Measurements from ENCODE around the gene DHX57. TPM values are rescaled to one million over a fixed set of nuclear protein-coding genes. Genes with fewer than 3 reads are reported as not detected.

Gene DHX57, protein sequence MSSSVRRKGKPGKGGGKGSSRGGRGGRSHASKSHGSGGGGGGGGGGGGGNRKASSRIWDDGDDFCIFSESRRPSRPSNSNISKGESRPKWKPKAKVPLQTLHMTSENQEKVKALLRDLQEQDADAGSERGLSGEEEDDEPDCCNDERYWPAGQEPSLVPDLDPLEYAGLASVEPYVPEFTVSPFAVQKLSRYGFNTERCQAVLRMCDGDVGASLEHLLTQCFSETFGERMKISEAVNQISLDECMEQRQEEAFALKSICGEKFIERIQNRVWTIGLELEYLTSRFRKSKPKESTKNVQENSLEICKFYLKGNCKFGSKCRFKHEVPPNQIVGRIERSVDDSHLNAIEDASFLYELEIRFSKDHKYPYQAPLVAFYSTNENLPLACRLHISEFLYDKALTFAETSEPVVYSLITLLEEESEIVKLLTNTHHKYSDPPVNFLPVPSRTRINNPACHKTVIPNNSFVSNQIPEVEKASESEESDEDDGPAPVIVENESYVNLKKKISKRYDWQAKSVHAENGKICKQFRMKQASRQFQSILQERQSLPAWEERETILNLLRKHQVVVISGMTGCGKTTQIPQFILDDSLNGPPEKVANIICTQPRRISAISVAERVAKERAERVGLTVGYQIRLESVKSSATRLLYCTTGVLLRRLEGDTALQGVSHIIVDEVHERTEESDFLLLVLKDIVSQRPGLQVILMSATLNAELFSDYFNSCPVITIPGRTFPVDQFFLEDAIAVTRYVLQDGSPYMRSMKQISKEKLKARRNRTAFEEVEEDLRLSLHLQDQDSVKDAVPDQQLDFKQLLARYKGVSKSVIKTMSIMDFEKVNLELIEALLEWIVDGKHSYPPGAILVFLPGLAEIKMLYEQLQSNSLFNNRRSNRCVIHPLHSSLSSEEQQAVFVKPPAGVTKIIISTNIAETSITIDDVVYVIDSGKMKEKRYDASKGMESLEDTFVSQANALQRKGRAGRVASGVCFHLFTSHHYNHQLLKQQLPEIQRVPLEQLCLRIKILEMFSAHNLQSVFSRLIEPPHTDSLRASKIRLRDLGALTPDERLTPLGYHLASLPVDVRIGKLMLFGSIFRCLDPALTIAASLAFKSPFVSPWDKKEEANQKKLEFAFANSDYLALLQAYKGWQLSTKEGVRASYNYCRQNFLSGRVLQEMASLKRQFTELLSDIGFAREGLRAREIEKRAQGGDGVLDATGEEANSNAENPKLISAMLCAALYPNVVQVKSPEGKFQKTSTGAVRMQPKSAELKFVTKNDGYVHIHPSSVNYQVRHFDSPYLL (N-terminal part only)
- total RNA-seq: 29.5 and 38.0 TPM in 2 replicates

GRCh38 chr2:38875576-38876367 lies at the start of gene DHX57, which contains the start of gene MORN2:
TSS of gene DHX57 (minus strand) at chr2:38875934. CDS start at chr2:38868405, 7,529 bp downstream.
TSS of gene MORN2 (plus strand) at chr2:38875976.

DNA sequence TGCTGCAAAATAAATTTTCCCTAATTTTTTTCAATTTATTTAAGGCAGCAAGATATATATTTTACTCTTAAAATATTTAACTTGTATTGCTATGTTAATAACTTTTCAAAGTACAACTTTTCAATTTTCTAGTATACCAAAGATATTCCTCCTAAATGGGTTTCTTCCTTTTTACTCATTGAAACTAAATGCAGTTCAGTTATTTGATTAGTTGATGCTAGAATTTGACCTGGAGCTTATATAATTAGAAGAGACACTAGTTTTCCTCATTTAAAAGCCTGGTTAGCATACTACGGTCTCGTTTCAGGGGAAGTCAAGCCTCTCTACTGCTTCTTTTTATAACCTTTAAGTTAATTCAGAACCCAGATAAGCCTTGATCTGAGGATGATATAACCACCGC lies 13.8 kb upstream of the DHX57 start, which contains the start of gene ARHGEF33:
ARHGEF33 (plus strand) TSS at position 301 of the 400 bp plus-strand sequence. CDS start 29,573 bp downstream, outside the sequence.

GRCh38 chr2:38750891-38751595 lies 124.7 kb downstream of the DHX57 start, which contains the start of gene SRSF7:
TSS of gene SRSF7 (minus strand) at chr2:38751361. CDS start at chr2:38751256, 105 bp downstream.

Other genes with a start within 250 kb of the DHX57 start
- 21.2 and 32.6 TPM in 2 replicates for gene GALM, start 209.8 kb downstream of the DHX57 start, total RNA-seq
- gene SRSF7, start 124.6 kb downstream of the DHX57 start, total RNA-seq: 207 and 285 TPM in 2 replicates
- 15.6 and 18.5 TPM in 2 replicates for gene GEMIN6, start 97.7 kb downstream of the DHX57 start, total RNA-seq
- gene MORN2, start within 50 bp of the DHX57 start, total RNA-seq: 15.0 and 15.5 TPM in 2 replicates
- 0.22 and 1.5 TPM in 2 replicates for gene ARHGEF33, start 13.9 kb upstream of the DHX57 start, total RNA-seq
- gene SOS1, start 245.1 kb upstream of the DHX57 start, total RNA-seq: 13.6 and 16.2 TPM in 2 replicates

All from uterine smooth muscle cell (primary cell).